Effector CD4-positive, alpha-beta T cell (primary cell): ENCODE results near the gene FRMD7. TPM values are rescaled to one million over a fixed set of nuclear protein-coding genes. Genes with fewer than 3 reads are reported as not detected.
"Not testable (repeated sequence)": the region's sequence is repeated elsewhere in the genome, so short reads cannot be mapped to it uniquely, and the experiment has no call there.

Experiments
- DNase-seq: peaks from one replicate; pipeline ENCODE4 v3.0.0-alpha.2; 2020
- total RNA-seq: gene quantifications from one replicate; lab custom pipeline; 2026; lab: John Stamatoyannopoulos, UW

Gene FRMD7
- not detected for total RNA-seq

GRCh38 chrX:132127743-132128142 is at the start of gene FRMD7:
FRMD7 (minus strand) TSS chrX:132128020; CDS start chrX:132127844, 176 bp downstream.
- no peak for DNase-seq

DNA sequence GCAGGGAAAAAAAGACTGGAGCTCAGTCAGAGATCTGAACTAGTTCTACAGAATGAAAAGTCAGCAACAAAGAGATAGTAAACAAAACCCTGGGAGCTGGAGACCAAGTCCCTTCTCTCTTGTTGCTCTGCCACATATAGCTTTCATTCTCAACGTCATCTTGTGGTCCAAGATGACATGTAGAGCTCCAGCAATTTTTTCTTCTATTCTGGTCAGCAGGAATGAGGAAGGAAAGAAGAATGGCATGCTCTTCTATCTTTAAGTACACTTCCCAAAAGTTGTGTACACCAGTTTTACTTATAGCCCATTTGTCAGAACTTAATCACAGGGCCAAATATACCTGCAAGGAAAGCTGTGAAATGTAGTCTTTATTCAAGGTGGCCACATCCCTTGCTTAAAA is 45.8 kb upstream of the FRMD7 start:
- no peak for DNase-seq

GRCh38 chrX:132171881-132172280 is 44.1 kb upstream of the FRMD7 start:
- DNase-seq = no peak

GRCh38 chrX:132171478-132171877 is 43.7 kb upstream of the FRMD7 start:
- no peak for DNase-seq

DNA sequence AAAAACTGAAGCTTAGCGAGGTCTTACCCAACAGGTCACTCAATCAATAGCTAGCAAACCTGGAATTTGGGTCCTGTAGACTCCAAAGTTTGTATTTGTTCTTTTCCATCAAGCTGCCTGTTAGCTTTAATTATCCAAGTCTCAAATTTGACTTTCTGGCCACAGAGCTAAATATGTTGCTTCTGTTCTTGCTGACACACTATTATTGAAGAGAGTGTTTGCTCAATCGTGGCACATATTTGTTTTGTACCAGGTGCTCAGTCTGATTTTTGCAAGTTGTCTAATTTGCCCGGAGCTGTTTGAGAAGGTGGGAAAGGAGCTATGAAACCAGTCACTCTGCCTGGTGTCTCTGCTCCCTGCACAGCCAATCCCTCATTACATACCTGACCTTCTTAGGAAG is 41.7 kb upstream of the FRMD7 start:
- no peak for DNase-seq

- DNase-seq = no peak
These were observed 37.8 kb upstream of the FRMD7 start for GRCh38 chrX:132165651-132166050.

- no peak for DNase-seq
These were observed 37.2 kb upstream of the FRMD7 start for GRCh38 chrX:132165005-132165404.

- DNase-seq = not testable (repeated sequence)
These were observed 35.3 kb upstream of the FRMD7 start for GRCh38 chrX:132163094-132163493.

GRCh38 chrX:132153166-132153565 is 25.3 kb upstream of the FRMD7 start:
- no peak for DNase-seq

DNA sequence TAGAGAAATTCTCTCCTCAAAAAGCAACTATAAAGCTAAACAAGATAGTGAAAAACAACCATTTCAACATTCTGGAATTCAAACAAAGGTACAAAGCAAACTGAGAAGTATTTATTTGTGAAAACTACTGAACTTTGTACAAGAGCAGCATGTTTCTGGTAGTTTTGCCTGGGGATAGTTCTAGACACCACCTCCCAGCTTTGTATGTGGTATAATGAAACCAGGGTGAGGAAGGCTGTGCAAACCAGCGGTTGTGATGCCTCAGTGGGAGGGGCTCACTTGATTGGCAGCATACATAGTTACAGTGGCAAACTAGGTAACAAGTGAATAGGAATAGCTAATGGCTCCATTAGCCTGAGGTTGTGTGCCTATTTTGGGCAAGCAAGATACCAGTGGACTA is 18.6 kb upstream of the FRMD7 start:
- DNase-seq = no peak

- no peak for DNase-seq
These were observed 16.2 kb upstream of the FRMD7 start for GRCh38 chrX:132144061-132144460.

DNA sequence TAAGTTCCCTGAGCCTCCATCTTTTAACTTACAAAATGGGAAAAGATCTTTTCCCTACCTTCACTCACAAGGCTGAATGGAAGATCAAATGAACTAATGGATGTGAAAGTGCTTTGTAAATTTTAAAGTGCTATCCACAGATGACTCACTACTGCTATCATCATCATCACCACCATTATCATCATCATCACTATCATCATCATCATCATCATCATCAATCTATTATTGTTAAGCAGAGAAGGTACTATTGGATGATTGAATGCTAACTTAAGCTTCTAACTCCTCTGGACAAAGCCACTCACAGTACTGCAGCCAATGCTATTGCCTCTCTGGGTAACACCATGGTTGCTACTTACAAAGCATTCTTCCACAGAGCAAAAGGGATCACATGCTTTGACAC is 1.9 kb downstream of the FRMD7 start:
- DNase-seq = no peak

DNA sequence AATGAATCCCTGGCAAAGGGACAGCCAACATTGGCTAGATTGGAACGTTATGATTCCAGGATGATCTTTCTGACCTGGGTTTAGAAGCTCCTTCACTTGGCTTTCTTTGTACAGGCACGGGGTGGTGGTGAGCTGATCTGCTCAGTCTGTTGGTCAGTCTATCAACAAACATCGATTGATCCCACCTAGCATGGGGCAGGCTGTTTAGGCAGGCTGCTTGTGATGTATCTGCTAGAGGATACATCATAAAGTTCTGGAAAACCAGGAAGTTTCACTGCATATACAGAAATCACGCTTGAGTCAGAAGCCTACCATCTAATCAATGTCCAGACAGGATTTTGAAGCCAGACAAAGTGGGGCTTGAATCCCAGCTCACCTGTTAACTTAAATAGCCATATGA is 6.9 kb downstream of the FRMD7 start:
- no peak for DNase-seq

DNA sequence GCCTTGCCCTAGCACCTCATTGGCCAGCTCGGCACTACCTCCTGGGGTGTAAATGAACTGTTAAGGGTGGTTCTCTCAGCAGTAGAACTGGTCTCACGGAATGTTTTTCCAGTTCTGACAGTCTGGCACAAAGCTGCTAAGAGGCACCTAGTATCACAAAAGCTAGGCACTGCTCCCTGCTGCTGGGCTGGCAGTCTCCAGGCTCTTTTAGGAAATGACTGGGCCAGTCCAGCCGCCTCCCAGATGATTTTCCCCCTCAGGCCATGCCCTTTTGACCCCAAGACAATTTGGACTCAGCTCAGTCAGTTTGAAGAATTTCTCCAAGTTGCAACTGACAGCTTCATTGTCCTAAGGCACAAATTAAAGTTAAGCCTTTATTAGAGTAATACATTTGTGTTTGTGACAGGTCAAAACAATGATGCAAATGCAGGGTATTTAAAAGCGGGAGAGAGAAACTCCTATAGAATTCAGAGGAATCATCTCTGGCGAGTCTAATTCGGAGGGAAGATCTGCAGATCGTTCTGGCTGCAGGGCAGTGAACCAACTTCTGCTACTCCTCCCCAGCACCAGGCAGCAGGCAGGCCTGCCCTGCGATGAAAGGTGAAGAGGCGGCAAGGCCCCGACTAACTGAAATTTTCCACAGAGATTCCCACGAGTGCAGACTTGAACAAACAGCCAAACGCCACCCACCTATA is 7.9 kb downstream of the FRMD7 start:
- DNase-seq = no peak

DNA sequence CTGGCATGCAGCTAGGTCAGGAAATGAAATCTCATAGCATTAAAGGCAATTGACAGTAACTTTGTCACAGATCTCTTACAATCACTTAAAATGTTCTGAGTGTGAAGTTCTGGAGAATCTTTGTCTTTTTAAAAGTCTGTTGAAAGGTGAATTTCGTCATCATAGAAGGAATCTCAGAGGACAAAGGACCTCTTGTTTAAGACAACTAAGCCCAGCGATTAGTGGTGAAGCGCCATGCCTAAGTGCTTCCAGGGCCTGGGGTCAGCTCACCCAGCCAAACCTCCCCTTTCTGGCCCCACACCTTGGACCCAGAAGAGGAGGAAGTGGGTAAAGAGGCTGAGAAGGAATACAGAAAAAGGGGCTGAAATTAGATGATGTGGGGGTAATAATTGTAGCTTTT is 8.5 kb downstream of the FRMD7 start:
- DNase-seq = no peak

- no peak for DNase-seq
These were observed 9.5 kb downstream of the FRMD7 start for GRCh38 chrX:132118358-132118757.

DNA sequence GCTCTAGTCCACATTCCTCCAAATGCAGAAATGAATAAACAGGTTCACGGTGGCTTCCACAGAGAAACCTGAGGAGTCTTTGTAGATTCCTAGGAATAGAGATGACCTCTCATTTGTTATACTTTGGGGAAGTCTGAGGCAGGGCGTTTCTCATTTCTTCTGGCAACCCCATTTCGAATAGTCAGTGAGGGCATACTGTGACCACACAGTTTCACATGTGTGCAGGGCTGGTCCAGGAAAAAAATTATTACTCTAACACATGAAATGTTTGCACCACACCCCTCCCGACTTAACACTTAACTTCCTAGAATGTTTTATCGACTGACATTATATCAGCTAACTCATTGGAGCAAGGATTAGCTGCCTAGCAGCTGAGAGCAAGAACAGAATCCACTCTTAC is 12.0 kb downstream of the FRMD7 start:
- DNase-seq = no peak

GRCh38 chrX:132114607-132115006 is 13.2 kb downstream of the FRMD7 start:
- DNase-seq = no peak

GRCh38 chrX:132107291-132107690 is 20.5 kb downstream of the FRMD7 start:
- DNase-seq = no peak

- no peak for DNase-seq
These were observed 26.0 kb downstream of the FRMD7 start for GRCh38 chrX:132101799-132102198.

DNA sequence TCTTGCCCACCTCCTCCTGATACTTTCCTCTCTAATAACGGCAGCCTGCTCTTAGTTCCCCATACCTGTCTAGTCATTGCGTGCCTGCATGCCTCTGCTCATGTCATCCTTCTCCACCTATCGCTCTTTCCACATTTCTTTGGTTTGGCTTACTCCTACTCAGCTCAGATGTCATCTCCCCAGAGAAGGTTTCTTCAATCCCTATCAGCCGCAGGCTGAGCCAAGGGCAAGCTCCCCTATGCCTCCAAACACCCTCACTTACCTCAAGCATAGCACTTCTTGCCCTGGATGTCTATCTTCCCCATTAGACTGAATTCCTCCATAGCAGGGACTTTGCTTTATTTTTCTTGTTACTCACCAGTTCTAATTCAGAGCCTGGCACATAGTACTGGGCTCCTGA is 26.6 kb downstream of the FRMD7 start:
- no peak for DNase-seq

- not testable (repeated sequence) for DNase-seq
These were observed 29.1 kb downstream of the FRMD7 start for GRCh38 chrX:132098704-132099103.

DNA sequence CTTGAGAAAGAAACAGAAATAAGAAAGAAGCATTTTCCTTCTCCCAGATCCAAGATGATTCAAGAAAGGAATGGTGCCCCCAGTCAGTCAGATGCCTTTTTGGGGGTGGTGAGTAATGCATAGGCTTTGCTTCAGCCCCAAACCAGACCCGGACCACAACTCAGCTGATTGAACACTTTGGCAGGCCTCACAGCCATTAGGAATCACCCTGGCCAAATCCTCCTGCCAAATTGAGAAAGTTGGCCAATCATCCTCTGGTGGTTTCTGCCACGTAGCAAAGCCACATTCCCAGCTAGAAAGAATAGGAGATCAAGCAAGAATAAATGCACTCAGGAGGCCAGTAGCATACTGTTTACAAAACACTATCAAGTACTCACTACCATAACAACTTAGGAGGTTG is 33.7 kb downstream of the FRMD7 start:
- DNase-seq = no peak

GRCh38 chrX:132093239-132093860 is 34.5 kb downstream of the FRMD7 start:
- DNase-seq = no peak
